D721Med (cell line): ENCODE measurements around the gene RIMS3.

Experiments used
- DNase-seq: peaks from one replicate; pipeline ENCODE4 v3.0.0; 2011; ENCODE audit warnings: low spot score; ENCODE audit not compliant: insufficient read length
- FAIRE-seq: peaks from 2 replicates; lab custom pipeline; 2011; peaks lifted over from hg19 to GRCh38; lab: Jason Lieb, UNC
- TF ChIP-seq, protein P1 (sequence below): IDR thresholded peaks from 2 replicates; pipeline ENCODE4 v1.5.1; 2012; ENCODE audit warnings: mild to moderate bottlenecking, control low read depth; ENCODE audit not compliant: insufficient read depth; ENCODE audit errors: missing control alignments

Gene RIMS3

DNA sequence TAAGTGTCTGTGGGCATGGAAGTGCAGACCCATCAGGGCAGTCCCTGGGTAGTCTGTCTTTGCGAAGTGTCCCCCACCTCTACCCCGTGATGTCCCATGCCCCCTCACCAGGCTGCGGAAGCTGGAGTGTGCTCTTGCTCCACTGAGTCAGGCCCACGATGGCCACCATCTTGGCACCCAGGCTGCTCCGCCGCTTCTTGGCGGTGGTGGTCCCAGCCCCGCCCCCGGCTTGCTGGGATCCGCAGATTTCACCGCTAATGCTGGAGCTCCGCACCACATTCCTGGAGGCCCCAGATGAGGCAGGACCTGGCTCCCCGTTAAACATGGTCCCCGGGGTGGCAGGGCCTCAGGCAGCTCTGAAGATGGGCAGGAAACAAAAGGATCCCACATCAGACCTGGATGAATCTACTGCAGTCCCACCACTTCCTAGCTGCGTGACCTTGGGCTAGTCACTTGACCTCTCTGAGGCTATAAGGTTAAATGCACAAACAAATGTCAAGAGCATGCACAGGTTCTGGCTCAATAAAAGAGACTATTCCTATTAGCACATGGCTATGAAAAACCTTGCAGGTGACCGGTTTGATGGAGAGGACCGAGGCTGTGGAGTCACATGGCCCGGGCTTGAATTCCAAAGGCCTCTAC lies 23.8 kb downstream of the RIMS3 start:
- TF ChIP-seq, protein P1, sequence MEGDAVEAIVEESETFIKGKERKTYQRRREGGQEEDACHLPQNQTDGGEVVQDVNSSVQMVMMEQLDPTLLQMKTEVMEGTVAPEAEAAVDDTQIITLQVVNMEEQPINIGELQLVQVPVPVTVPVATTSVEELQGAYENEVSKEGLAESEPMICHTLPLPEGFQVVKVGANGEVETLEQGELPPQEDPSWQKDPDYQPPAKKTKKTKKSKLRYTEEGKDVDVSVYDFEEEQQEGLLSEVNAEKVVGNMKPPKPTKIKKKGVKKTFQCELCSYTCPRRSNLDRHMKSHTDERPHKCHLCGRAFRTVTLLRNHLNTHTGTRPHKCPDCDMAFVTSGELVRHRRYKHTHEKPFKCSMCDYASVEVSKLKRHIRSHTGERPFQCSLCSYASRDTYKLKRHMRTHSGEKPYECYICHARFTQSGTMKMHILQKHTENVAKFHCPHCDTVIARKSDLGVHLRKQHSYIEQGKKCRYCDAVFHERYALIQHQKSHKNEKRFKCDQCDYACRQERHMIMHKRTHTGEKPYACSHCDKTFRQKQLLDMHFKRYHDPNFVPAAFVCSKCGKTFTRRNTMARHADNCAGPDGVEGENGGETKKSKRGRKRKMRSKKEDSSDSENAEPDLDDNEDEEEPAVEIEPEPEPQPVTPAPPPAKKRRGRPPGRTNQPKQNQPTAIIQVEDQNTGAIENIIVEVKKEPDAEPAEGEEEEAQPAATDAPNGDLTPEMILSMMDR, result no peak
- DNase-seq (no peak), FAIRE-seq (no peak)

DNA sequence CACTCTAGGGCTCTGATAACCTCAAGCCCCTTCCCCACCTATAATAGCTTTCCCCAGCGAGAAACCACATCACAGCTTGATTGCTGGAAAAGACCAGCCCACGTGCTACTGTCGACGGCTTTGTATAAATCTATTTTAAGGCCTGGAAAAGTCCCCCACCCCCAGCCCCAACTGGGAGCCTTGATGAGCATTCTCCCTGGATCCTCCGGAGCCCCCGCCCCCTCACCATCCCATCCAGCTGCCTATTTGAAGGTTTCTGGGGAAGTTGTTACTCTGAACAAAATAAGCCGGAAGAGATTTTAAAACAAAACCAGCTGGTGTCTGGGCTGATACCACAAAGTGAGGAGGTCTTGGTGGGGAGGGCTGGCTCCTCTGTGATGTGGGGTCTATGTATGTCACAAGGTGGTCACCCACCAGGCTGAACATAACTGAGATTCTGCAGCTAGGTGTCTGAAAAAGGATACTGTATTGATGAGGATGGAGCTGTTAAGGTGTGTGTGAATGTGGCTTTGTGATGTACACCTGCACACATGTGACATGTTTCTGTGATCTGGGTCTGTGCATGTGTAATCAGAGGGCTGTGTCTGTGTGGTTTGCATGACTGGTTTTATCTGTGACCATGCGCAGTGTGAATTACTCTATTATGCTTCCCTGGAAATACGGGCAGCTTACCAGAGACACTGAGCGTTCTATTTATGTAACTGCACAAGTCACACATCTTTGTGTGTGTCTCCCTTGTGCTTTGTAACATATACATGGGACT lies 25.0 kb downstream of the RIMS3 start:
- FAIRE-seq, result no peak
- no peak for DNase-seq
- TF ChIP-seq, protein P1, result no peak

DNA sequence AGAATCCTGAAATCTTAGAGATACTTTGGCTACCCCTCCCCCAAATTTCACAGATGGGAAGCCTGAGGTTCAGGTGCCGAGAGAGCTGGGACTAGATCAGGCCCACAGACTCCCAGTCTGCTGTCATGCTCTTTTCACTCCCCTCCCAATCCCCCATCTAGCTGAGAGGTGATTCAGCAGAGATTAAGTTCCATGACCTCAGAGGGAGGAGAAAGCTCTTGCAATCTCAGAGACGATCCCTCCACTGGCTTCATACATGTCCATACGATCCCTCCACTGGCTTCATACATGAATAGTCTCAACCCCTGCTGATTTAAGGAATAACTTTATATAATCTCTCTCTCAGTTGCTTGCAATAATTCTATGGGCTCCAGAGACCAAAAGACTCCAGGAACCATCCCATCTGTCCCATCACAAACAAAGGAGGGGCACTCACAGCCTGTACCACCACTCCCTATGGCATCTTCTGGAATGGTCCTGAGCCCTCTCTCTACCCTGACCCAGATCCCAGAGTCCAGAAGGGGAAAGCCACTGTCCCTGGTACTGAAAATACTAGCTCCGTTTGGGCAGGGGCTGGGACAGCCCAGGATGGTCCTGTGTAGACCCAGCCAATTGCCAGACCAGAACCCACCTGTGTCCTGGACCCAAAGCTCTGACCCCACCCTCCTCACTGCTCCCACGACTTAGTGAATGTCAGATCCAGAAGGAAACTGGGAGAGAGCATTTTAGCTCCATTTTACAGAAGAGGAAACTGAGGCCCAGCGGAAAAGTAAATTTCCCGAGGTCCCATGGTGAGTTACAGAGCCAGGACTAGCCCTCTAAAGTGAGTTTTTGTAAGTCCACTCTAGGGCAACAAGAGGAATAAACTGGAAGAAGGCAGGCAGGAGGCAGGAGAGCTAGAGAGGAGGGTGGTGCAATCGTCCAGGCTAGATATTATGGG lies 27.1 kb downstream of the RIMS3 start:
- DNase-seq, result no peak
- TF ChIP-seq, protein P1, result no peak
- FAIRE-seq, result no peak

DNA sequence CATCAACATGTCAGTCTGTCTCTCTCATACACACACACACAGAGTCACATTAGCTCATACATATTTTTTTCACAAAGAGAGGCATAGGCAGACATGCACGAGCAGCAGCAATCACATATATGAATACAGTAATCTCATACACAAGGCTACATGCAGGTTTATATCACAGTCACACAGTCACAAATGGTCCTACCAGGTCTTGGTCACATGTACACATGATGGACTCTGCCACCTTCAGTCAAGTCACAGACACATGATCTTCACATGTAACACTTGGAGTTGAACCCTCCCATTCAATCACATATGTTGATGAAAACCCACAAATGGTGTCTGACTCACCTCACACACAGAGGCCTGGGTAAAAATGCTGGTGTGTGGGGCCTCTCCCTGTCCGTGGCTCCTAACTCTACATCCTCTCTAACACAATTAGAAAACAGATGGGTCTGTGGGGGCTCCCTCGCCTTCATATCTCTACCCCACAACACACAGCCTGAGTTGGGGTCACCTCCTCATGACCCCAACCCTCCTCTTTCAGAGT lies 27.9 kb downstream of the RIMS3 start:
- TF ChIP-seq, protein P1, result no peak
- DNase-seq (no peak), FAIRE-seq (no peak)

DNA sequence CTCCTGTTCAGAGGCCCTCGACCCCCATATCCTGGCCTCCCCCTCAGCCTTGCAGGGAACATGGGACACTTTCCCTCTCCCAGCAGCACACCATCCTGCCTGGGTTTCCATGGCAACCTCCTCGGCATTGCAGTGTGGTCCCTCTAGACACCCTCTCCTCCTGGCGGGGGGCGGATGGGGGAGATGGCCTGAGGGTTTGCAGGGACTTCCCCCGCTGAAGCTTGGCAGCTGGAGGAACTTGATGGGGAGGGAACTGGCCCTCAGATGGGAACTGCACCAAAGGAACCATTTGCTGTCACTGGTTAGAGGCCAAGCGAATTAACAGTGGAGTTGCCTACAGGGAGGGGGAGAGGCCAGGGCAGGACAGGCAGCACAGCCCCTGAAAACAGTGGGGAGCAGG lies 28.7 kb downstream of the RIMS3 start:
- DNase-seq, result no peak
- TF ChIP-seq, protein P1, result no peak
- no peak for FAIRE-seq

DNA sequence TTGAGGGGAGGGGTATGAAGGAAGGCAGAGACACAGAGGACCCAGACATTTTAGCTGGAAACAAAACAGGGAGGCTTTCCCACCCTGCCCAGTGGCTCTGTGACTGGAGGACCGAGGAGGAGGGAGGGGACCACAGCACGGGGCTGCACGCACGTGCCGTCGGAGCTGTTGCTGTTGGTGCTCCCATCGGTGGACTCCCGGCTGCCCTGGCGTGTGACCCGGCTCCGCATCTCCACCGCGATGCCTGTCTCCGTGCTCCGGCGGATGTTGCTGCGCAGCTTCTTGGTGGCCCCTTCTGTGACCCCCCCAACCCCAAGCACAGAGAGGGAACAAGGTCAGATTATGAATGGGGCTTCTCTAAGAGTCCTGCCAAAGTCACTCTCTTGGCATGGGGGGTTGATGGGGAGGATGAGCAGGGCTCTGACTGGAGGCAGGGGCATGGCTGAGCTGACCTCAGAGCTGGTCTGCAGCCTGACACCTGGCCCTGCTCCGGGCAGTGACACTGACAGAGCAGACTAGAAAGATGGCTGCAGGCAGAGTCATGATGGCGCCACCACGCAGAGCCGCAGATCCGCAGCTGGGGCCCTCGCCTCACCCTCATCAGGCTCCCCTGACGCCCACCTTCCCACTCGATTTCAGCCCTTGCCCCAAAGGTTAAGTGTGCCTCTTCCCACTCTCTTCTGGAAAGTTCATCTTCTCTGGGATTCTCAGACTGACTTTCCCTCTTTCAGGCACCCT lies 29.6 kb downstream of the RIMS3 start:
- FAIRE-seq, result no peak
- TF ChIP-seq, protein P1, result no peak

More for the DNA sequence above, 29.6 kb downstream of the RIMS3 start:
- DNase-seq, result no peak
